ENCODE measurements around the gene IFNA10.
"Not testable (repeated sequence)": the region's sequence is repeated elsewhere in the genome, so short reads cannot be mapped to it uniquely, and the experiment has no call there.

IFNA10 gene

DNA sequence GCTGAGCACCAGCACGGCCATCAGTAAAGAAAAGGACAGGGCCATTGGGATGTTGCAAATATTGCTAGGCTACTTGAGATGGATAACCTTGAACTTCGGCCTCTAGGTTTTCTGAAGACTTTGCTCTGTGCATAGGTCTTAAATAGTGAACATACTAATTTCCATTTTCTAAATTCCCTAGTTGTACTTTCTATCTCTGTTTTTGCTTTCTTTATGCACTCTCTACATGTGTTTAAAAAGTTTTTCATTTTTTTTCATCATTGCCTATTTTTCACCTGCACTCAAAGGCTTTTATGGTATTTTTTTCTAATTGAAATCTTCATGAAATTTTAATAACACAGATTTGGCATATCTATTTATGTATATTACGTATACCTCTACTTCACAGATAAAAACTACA is 19.5 kb downstream of the IFNA10 start, which contains the start of gene IFNA4:
Gene IFNA4 (minus strand): TSS at position 101 of the 400 bp plus-strand sequence. CDS start 56 bp downstream, at position 45.
- not testable (repeated sequence) for DNase-seq

GRCh38 chr9:21182810-21183736 is 23.9 kb downstream of the IFNA10 start:
- not testable (repeated sequence) for DNase-seq

DNA sequence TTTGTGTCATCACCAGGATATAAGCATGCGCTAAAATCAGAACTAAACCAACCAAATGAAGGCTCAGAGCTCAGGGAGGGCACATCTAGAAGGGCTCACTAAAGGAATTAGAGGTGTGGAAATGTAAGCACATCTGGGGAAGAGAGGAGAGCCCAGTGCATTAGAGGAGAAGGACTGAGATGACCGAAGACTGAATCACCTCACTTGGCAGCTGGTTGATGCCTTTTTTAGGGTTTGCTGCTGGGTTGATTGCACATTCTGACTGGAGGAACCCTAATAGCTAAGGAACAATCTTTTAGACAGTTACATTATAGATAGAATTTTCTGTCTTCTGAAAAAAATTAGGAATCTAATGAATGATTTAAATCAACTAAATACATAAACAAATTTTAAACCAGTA is 32.3 kb downstream of the IFNA10 start:
- no peak for DNase-seq

- no peak for DNase-seq
These were observed 34.8 kb downstream of the IFNA10 start for GRCh38 chr9:21172156-21172555.

- no peak for DNase-seq
These were observed 35.6 kb downstream of the IFNA10 start for GRCh38 chr9:21171351-21171750.

- DNase-seq, result not testable (repeated sequence)
These were observed 40.4 kb downstream of the IFNA10 start, which contains the start of gene IFNA21 for GRCh38 chr9:21166560-21166959. Gene IFNA21 (minus strand): TSS chr9:21166660. CDS start chr9:21166612, 48 bp downstream.

DNA sequence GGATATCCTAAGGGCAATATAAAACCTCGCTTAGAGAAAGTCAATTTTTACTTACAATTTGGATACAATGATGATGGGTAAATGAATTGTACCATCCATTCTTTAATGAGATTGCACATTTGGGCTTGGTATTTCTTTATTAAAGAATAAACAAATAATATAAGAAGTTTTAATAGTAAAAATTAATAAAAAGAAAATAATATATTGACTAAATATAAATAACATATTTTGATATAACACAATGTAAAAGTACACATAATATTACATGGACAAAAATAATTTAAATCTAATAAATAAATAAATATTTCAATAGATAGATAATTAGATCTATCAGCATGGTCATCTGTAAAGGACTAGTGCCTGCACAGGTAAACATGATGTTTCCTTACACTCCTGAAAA is 41.4 kb downstream of the IFNA10 start:
- no peak for DNase-seq

DNA sequence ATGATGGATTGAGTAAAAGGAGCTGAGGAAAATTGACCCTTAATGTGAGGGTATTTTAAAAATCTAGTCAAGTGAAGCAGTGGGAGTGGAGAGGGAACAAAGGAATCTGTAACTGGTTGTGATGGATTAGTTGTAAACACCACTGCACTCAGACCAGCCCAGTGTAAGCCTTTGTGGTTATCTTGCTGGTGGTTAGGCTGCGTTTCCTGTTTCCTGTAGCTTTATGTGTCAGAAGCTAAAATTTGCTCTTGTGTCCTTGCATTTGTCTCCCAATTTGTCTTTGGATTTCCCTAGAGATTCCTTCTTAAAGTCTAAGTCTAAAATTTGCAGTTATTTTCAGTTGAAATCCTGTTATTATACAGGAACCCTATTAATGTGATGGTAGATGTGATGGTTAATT is 46.8 kb downstream of the IFNA10 start:
- DNase-seq, result peak; percentile 6
